ENCODE measurements around the gene RXRA.

The RXRA gene

DNA sequence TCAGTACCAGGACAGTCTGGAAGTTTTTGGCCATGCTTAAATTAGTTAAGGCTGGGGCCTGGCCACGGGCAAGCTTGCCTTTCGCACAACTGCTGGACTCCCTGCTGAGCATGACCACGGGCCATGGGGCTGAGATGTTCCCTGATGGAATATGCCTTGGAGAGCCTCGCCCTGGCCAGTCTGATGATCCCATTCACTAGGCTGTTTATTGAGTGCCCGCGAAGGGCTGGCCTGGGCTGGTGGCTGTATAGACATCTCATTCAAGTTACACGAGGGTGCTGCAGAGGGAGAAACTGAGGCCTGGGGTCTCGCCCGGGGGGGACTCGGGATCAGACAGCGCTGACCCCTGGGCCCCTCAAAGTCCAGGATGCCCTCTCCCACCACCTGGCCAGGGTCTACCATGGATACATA, 7.8 kb upstream of the RXRA start:
- Histone ChIP-seq H3K36me3 (ENCODE audit: insufficient read depth, insufficient read length, low read length) (no peaks in the 10 kb centered on the region), H3K9ac (ENCODE audit: insufficient read length, low read depth) (peak overlapping the region; percentile 26), H3K4me3 (ENCODE audit: insufficient read length, low read depth) (no peak overlapping the region), H3K9me3 (ENCODE audit: insufficient read depth, low read length) (no peaks in the 10 kb centered on the region), H3K4me1 (ENCODE audit: insufficient read depth, insufficient read length) (peaks cover 38% of the 10 kb centered on the region), H3K27me3 (ENCODE audit: insufficient read depth, insufficient read length) (no peaks in the 10 kb centered on the region)
- TF ChIP-seq SUZ12 (IDR thresholded peaks at IDR 0.05; ENCODE audit: extremely low read depth, insufficient read depth, insufficient read length) (no peak), YY1 (IDR thresholded peaks at IDR 0.05; ENCODE audit: insufficient read depth, insufficient read length) (no peak), ZNF274 (IDR thresholded peaks at IDR 0.05; ENCODE audit: low read depth, low read length) (no peak)
- DNase-seq (ENCODE audit: low read depth, low spot score), result no peak

DNA sequence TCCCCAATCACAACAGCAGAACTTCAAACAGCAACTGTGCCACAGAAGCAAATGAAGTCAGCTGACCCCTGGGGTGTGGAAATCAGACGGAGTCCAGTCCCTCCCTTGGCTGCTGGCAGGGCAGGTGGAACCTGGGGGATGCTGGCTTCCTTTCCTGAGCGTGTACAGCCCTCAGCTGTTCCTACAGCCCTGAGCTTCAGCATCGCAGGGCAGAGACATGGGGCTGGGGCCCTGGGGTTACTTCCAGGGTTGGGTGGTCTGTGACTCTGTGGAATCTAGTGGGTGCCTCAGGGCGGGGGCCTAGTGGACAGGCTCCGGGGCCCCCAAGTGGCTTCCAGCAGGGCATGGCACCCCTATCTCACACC, 7.3 kb upstream of the RXRA start:
- peak overlapping the region; percentile 59 for H3K9ac ChIP-seq (ENCODE audit: insufficient read length, low read depth)
- no peaks in the 10 kb centered on the region for H3K27me3 ChIP-seq (ENCODE audit: insufficient read depth, insufficient read length)
- H3K4me1 ChIP-seq (ENCODE audit: insufficient read depth, insufficient read length), result peaks cover 42% of the 10 kb centered on the region
- no peak for DNase-seq (ENCODE audit: low read depth, low spot score)
- no peak overlapping the region for H3K4me3 ChIP-seq (ENCODE audit: insufficient read length, low read depth)
- TF ChIP-seq SUZ12 (IDR thresholded peaks at IDR 0.05; ENCODE audit: extremely low read depth, insufficient read depth, insufficient read length), result no peak
- no peaks in the 10 kb centered on the region for H3K36me3 ChIP-seq (ENCODE audit: insufficient read depth, insufficient read length, low read length)
- no peaks in the 10 kb centered on the region for H3K9me3 ChIP-seq (ENCODE audit: insufficient read depth, low read length)

DNA sequence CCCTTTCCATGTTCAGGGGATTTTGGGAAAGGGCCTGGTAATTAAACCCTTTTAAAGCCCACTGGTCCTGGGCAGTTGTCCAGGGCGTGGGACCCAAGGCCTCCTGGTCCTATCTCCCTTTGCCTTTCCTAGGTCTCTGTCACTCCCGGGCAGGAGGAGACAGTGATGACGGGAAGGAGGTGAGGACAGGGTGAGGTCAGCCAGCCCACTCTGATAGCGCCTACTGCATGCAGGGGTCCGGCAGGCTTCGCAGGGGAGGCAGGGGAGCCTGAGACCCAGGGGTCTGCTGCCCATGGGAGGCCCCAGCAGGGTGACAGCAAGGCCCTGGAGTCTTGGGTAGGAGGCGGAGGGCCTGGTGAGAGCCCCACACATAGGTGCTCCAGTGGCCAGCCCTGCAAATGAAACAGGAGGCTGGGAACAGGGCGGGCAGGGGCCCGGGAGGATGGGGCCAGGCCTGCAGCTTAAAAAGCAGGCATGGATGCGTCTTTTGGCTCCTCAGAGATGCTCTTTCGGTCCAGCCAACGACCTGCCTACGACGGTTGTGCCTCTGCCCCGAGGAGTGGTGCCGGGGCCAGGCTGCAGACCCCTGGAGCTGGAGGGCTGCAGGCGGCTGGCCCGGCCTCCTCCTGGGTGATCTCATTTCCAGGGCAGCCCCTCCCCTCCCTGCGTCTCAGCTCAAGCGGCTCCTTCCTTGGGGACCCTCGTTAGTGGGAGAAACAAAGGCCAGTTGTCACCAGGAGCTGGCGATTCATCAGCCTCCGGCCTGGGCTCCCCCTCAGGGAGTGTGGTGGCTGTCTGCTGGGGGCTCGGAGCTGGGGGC, 6.7 kb upstream of the RXRA start:
- no peak for DNase-seq (ENCODE audit: low read depth, low spot score)
- H3K4me3 ChIP-seq (ENCODE audit: insufficient read length, low read depth), result no peak overlapping the region

DNA sequence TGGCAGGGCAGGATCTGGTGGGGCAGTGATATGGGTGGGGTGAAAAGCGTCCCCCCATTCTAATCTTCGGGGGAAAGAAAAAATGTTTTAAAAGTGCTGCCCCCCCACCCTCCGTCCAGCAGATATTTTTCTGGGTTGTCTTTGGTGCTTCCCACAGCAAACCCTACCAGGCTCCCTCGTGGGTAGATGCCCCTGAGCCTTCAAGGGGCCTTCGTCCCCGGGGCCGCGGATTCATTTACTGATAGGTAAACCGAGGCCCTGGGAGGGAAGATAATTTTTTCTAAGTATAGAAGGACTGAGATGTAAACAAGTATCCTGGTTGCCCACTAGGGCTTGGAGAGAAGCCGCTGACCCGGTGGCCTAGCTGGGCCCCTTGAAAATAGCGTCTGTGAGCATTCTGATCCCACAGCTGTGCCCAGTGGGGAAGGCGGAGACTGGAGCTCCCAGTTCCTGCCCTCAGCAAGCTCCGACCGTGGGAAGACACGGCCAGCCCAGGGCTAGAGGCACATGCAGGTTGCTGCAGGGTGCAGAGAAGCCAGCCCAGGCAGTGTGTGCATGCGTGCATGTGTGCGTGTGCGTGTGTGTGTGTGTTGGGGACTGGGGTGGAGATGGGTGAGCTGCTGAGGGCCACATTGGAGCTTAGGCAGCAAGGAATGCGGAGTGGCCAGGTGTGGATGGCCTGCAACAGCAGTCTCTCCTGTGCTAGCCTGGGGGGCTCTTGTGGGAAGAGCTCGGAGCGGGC, 6.0 kb upstream of the RXRA start:
- TF ChIP-seq YY1 (IDR thresholded peaks at IDR 0.05; ENCODE audit: insufficient read depth, insufficient read length) (no peak), ZNF274 (IDR thresholded peaks at IDR 0.05; ENCODE audit: low read depth, low read length) (no peak), SUZ12 (IDR thresholded peaks at IDR 0.05; ENCODE audit: extremely low read depth, insufficient read depth, insufficient read length) (no peak)
- Histone ChIP-seq H3K9ac (ENCODE audit: insufficient read length, low read depth) (peak overlapping the region; percentile 46), H3K27me3 (ENCODE audit: insufficient read depth, insufficient read length) (no peaks in the 10 kb centered on the region), H3K36me3 (ENCODE audit: insufficient read depth, insufficient read length, low read length) (no peaks in the 10 kb centered on the region), H3K4me1 (ENCODE audit: insufficient read depth, insufficient read length) (peaks cover 47% of the 10 kb centered on the region), H3K4me3 (ENCODE audit: insufficient read length, low read depth) (no peak overlapping the region), H3K9me3 (ENCODE audit: insufficient read depth, low read length) (no peaks in the 10 kb centered on the region)
- DNase-seq (ENCODE audit: low read depth, low spot score), result no peak

More for the DNA sequence above, 6.7 kb upstream of the RXRA start:
- TF ChIP-seq SUZ12 (IDR thresholded peaks at IDR 0.05; ENCODE audit: extremely low read depth, insufficient read depth, insufficient read length) (no peak), ZNF274 (IDR thresholded peaks at IDR 0.05; ENCODE audit: low read depth, low read length) (no peak), YY1 (IDR thresholded peaks at IDR 0.05; ENCODE audit: insufficient read depth, insufficient read length) (no peak)
- Histone ChIP-seq H3K27me3 (ENCODE audit: insufficient read depth, insufficient read length) (no peaks in the 10 kb centered on the region), H3K9ac (ENCODE audit: insufficient read length, low read depth) (peak overlapping the region; percentile 59), H3K36me3 (ENCODE audit: insufficient read depth, insufficient read length, low read length) (no peaks in the 10 kb centered on the region), H3K4me1 (ENCODE audit: insufficient read depth, insufficient read length) (peaks cover 48% of the 10 kb centered on the region), H3K9me3 (ENCODE audit: insufficient read depth, low read length) (no peaks in the 10 kb centered on the region)

DNA sequence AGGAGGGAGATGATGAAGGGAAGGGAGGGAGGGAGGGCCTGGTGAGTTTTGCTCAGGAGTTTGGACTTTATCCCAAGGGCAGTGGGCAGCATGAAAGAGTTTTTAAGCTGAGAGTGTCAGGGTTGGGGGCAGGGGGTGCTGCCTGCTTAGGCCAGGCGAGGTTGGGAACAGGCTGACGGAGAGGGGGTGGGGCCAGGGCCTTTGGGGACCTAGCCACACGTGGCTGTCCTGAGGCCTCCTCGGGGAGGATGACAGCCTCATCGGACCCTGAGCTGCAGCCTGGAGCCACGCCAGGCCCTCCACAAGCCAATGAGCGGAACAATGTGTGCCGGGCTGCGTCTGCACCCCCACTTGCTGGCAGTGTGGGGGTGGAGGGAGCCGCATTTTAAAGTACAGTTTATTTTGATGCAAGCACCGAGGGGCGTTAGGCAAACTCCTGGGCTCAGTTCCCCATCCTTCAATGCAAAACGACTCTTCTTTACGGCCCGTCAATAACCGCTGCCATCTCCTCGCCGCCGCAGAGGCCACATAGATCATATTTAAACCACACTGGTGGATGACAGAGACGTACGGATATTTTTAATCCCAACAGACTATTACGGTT, 5.3 kb upstream of the RXRA start:
- TF ChIP-seq ZNF274 (IDR thresholded peaks at IDR 0.05; ENCODE audit: low read depth, low read length) (no peak), YY1 (IDR thresholded peaks at IDR 0.05; ENCODE audit: insufficient read depth, insufficient read length) (no peak), SUZ12 (IDR thresholded peaks at IDR 0.05; ENCODE audit: extremely low read depth, insufficient read depth, insufficient read length) (no peak)

DNA sequence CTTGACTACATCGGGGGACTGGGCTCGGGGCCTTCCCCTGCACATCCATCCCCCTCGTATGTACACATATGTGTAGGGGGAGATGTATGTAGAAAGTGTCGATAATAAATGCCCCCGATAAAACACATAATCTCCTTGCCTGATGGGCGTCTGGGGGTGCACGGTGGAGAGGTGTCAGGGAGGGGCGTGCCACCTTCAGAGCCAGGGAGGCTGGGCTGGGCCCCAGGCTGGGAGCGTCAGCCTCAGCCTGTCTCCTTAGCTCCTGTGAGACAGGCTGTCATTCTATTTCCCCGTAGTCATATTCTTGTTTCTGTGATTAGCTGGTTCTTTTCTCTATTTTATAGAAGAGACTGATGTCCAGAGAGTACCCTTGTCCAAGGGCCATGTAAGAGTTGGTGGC, 4.7 kb upstream of the RXRA start:
- H3K9ac ChIP-seq (ENCODE audit: insufficient read length, low read depth), result no peak overlapping the region
- no peaks in the 10 kb centered on the region for H3K27me3 ChIP-seq (ENCODE audit: insufficient read depth, insufficient read length)
- H3K9me3 ChIP-seq (ENCODE audit: insufficient read depth, low read length), result no peaks in the 10 kb centered on the region
- H3K4me3 ChIP-seq (ENCODE audit: insufficient read length, low read depth), result no peak overlapping the region
- TF ChIP-seq SUZ12 (IDR thresholded peaks at IDR 0.05; ENCODE audit: extremely low read depth, insufficient read depth, insufficient read length) (no peak), ZNF274 (IDR thresholded peaks at IDR 0.05; ENCODE audit: low read depth, low read length) (no peak), YY1 (IDR thresholded peaks at IDR 0.05; ENCODE audit: insufficient read depth, insufficient read length) (no peak)
- no peak for DNase-seq (ENCODE audit: low read depth, low spot score)
- H3K4me1 ChIP-seq (ENCODE audit: insufficient read depth, insufficient read length), result peaks cover 38% of the 10 kb centered on the region
- H3K36me3 ChIP-seq (ENCODE audit: insufficient read depth, insufficient read length, low read length), result no peaks in the 10 kb centered on the region

More for the DNA sequence above, 5.3 kb upstream of the RXRA start:
- Histone ChIP-seq H3K9me3 (ENCODE audit: insufficient read depth, low read length) (no peaks in the 10 kb centered on the region), H3K4me3 (ENCODE audit: insufficient read length, low read depth) (no peak overlapping the region), H3K36me3 (ENCODE audit: insufficient read depth, insufficient read length, low read length) (no peaks in the 10 kb centered on the region), H3K4me1 (ENCODE audit: insufficient read depth, insufficient read length) (peaks cover 41% of the 10 kb centered on the region), H3K27me3 (ENCODE audit: insufficient read depth, insufficient read length) (no peaks in the 10 kb centered on the region), H3K9ac (ENCODE audit: insufficient read length, low read depth) (peak overlapping the region; percentile 6)
- DNase-seq (ENCODE audit: low read depth, low spot score), result no peak
